ENCODE data around the gene PML. TPM values are rescaled to one million over a fixed set of nuclear protein-coding genes. Genes with fewer than 3 reads are reported as not detected.

PML gene
- total and polyA plus RNA-seq, 9 of the 15 experiments (the other 6 are each of a cell fraction or from before 2014, with no cell fraction given), result 5.0 to 50.7 (median 10.1) TPM

GRCh38 chr15:73989001-73989798 is 5.3 kb upstream of the PML start:
- Histone ChIP-seq H3K36me3 (ENCODE audit: control insufficient read depth, insufficient read depth, low read length) (no peaks in the 10 kb centered on the region), H3K27ac (ENCODE audit: extremely low read depth, low read depth, low read length) (peak overlapping the region; percentile 14; the same call in 1 of the 3 replicates), H4K20me1 (replicated peaks; ENCODE audit: control insufficient read depth, insufficient read depth, low read length) (no peaks in the 10 kb centered on the region), H3K9me3 (replicated peaks; ENCODE audit: control insufficient read depth, insufficient read depth, low read depth, low read length) (no peaks in the 10 kb centered on the region), H3K9me1 (ENCODE audit: control insufficient read depth, insufficient read depth, low read length) (no peaks in the 10 kb centered on the region), H3K9ac (ENCODE audit: insufficient read depth in 1 of 2, low read depth in 2 of 2, low read length in 2 of 2) (peak overlapping the region in 1 of 2 experiments; percentile 61; a peak in 2 of 4 replicates), H3K27me3 (ENCODE audit: control insufficient read depth in 2 of 2, insufficient read depth in 2 of 2, low read length in 2 of 2) (no peaks in the 10 kb centered on the region; a peak in 1 of 5 replicates), H3K4me3 (no peak overlapping the region), H2AFZ (ENCODE audit: low read depth, low read length) (no peak overlapping the region; the same call in 1 of the 2 replicates), H3K79me2 (ENCODE audit: control insufficient read depth, insufficient read depth, low read length) (peaks cover 2% of the 10 kb centered on the region; the same call in 1 of the 3 replicates), H3K4me2 (ENCODE audit: insufficient read depth, low read length) (peak overlapping the region; percentile 19), H3K4me1 (replicated peaks in 1 of 2; ENCODE audit: control insufficient read depth in 2 of 2, insufficient read depth in 2 of 2, low read length in 2 of 2) (peaks cover 37 to 47% of the 10 kb centered on the region in 2 experiments)
- POLR2A ChIA-PET, result interaction anchor here (0.6 kb wide), 1 partner anchor 11 kb away, joined by 5 read pairs; no protein-coding TSS in a partner anchor
- in situ Hi-C loops (cut with MboI), result no loop called here
- CTCF ChIA-PET (ENCODE audit: low intra/inter-chr PET ratio), result no interaction called here
- FAIRE-seq, result peak; percentile 74
- intact Hi-C loops (cut with micrococcal nuclease), result no loop called here
- ATAC-seq, result no peak
- 64% methylated on average over 9 of the region's 9 CpGs for WGBS (ENCODE audit: insufficient coverage, low coverage, missing lambda C conversion rate)
- DNase-seq (ENCODE audit: extremely low read depth in 1 of 4, low spot score in 3 of 4), result peak in 1 of 4 experiments; percentile 44
- BruUV-seq (replicated peaks), result no TSS peak
- TF ChIP-seq JUN (IDR thresholded peaks at IDR 0.05; ENCODE audit: borderline replicate concordance, low read depth, low read length), result 0 out of 2 replicates have a peak, but pooled peaks have one; percentile 9
- TF ChIP-seq JUN (CRISPR knock-in tag; IDR thresholded peaks at IDR 0.05; ENCODE audit: borderline replicate concordance), result no peak
- TF ChIP-seq REST (IDR thresholded peaks at IDR 0.05; ENCODE audit: borderline replicate concordance), result no peak
- TF ChIP-seq REST (CRISPR knock-in tag; IDR thresholded peaks at IDR 0.05; ENCODE audit: low read depth), result no peak
- no peak for TF ChIP-seq NCOA1 (IDR thresholded peaks at IDR 0.05; ENCODE audit: low read depth)
- peak; percentile 54 for TF ChIP-seq ATF3 (IDR thresholded peaks at IDR 0.05)
- no peak for TF ChIP-seq ATF3 (CRISPR knock-in tag; conservative IDR thresholded peaks at IDR 0.05)
- peak; percentile 76 for TF ChIP-seq JUND (IDR thresholded peaks at IDR 0.05; ENCODE audit: borderline replicate concordance, low read depth, low read length)
- peak; percentile 52; the same call in 2 of the 3 replicates for TF ChIP-seq JUND (tag; IDR thresholded peaks at IDR 0.05; ENCODE audit: borderline replicate concordance, low read depth, low read length)
- peak; percentile 85 for TF ChIP-seq FOSL1 (tag; conservative IDR thresholded peaks at IDR 0.05)

Measured in K562 (cell line).